HL-60 (cell line): ENCODE measurements around the gene TMEM108.

ENCODE experiments used
- DNase-seq, 2 experiments: peaks; one replicate each; pipeline ENCODE4 v3.0.0-alpha.2; 2010 to 2020; ENCODE audit warnings: low read depth in 1 of 2, low spot score in 1 of 2
- H3K27ac ChIP-seq: fragments of 250-450 bp; sonication (Bioruptor Pico); replicated peaks from 2 replicates; pipeline ENCODE4 v1.5.1; 2020; ENCODE audit warnings: mild to moderate bottlenecking, moderate library complexity
- H3K27me3 ChIP-seq: fragments of 250-450 bp; sonication (Bioruptor Pico); 2 replicates; pipeline ENCODE4 v1.5.1; 2021; ENCODE audit warnings: mild to moderate bottlenecking, moderate library complexity; ENCODE audit not compliant: insufficient read depth, poor library complexity, severe bottlenecking
- H3K4me3 ChIP-seq: replicated peaks from 2 replicates; pipeline ENCODE4 v1.5.1; 2011; ENCODE audit warnings: mild to moderate bottlenecking, control low read depth, low read length; ENCODE audit not compliant: insufficient read depth
- CTCF ChIP-seq: IDR thresholded peaks from one replicate; pipeline ENCODE4 v1.5.1; 2011; ENCODE audit warnings: low read length, control low read depth, inconsistent platforms; ENCODE audit not compliant: insufficient read depth
- GABPA ChIP-seq: IDR thresholded peaks from 2 replicates; pipeline ENCODE4 v1.6.1; 2012; ENCODE audit warnings: low read depth
- POLR2AphosphoS5 ChIP-seq: IDR thresholded peaks from 2 replicates; pipeline ENCODE4 v1.6.1; 2012; ENCODE audit warnings: low read depth
- REST ChIP-seq: IDR thresholded peaks from 2 replicates; pipeline ENCODE4 v1.6.1; 2012; ENCODE audit warnings: low read depth; ENCODE audit not compliant: insufficient replicate concordance
- SPI1 ChIP-seq: IDR thresholded peaks from 2 replicates; pipeline ENCODE4 v1.6.1; 2012; ENCODE audit warnings: low read depth, mild to moderate bottlenecking, borderline replicate concordance

Gene TMEM108

GRCh38 chr3:133317866-133318265 lies 279.7 kb downstream of the TMEM108 start:
- Histone ChIP-seq H3K4me3 (no peak overlapping the region), H3K27me3 (no peaks in the 10 kb centered on the region), H3K27ac (no peak overlapping the region)
- TF ChIP-seq GABPA: no peak
- no peak for TF ChIP-seq POLR2AphosphoS5
- TF ChIP-seq CTCF: no peak
- TF ChIP-seq SPI1: no peak
- TF ChIP-seq REST: no peak
- no peak for DNase-seq

GRCh38 chr3:133328373-133328772 lies 290.2 kb downstream of the TMEM108 start:
- no peak for DNase-seq
- H3K4me3 ChIP-seq: no peak overlapping the region
- H3K27ac ChIP-seq: no peak overlapping the region
- peaks cover 2% of the 10 kb centered on the region for H3K27me3 ChIP-seq
- TF ChIP-seq POLR2AphosphoS5: no peak
- no peak for TF ChIP-seq GABPA
- TF ChIP-seq CTCF: no peak
- no peak for TF ChIP-seq SPI1
- no peak for TF ChIP-seq REST

GRCh38 chr3:133329626-133330025 lies 291.4 kb downstream of the TMEM108 start:
- TF ChIP-seq POLR2AphosphoS5: no peak
- Histone ChIP-seq H3K27me3 (no peaks in the 10 kb centered on the region), H3K4me3 (no peak overlapping the region), H3K27ac (no peak overlapping the region)
- no peak for DNase-seq

GRCh38 chr3:133330065-133330464 lies 291.9 kb downstream of the TMEM108 start:
- DNase-seq: no peak

More at GRCh38 chr3:133330065-133330464, 291.9 kb downstream of the TMEM108 start:
- no peak overlapping the region for H3K4me3 ChIP-seq
- no peaks in the 10 kb centered on the region for H3K27me3 ChIP-seq
- H3K27ac ChIP-seq: no peak overlapping the region
- no peak for TF ChIP-seq POLR2AphosphoS5
- TF ChIP-seq GABPA: no peak
- TF ChIP-seq SPI1: no peak
- no peak for TF ChIP-seq CTCF
- no peak for TF ChIP-seq REST
